SKM-1 (cell line): ENCODE data around the gene PPP1R12B.
A peak's percentile ranks its signal among the peaks of the same experiment; 100 is the strongest.
"Not testable (repeated sequence)": the region's sequence is repeated elsewhere in the genome, so short reads cannot be mapped to it uniquely, and the experiment has no call there.

Experiments
- DNase-seq: peaks from one replicate; lab custom pipeline; 2025; ENCODE audit not compliant: unreplicated experiment; lab: John Stamatoyannopoulos, UW

The PPP1R12B gene

GRCh38 chr1:202438393-202439174, 90.1 kb downstream of the PPP1R12B start:
- DNase-seq = no peak

- no peak for DNase-seq
These were observed 90.8 kb downstream of the PPP1R12B start for GRCh38 chr1:202439308-202439707.

GRCh38 chr1:202448140-202448539, 99.6 kb downstream of the PPP1R12B start:
- DNase-seq = not testable (repeated sequence)

- not testable (repeated sequence) for DNase-seq
These were observed 103.1 kb downstream of the PPP1R12B start for GRCh38 chr1:202451641-202452040.

GRCh38 chr1:202452508-202452907, 104.0 kb downstream of the PPP1R12B start:
- DNase-seq = no peak

- not testable (repeated sequence) for DNase-seq
These were observed 108.1 kb downstream of the PPP1R12B start for GRCh38 chr1:202456372-202457169.

GRCh38 chr1:202458651-202459050, 110.2 kb downstream of the PPP1R12B start:
- DNase-seq = not testable (repeated sequence)

GRCh38 chr1:202459470-202460142, 111.1 kb downstream of the PPP1R12B start:
- not testable (repeated sequence) for DNase-seq

- DNase-seq = not testable (repeated sequence)
These were observed 111.6 kb downstream of the PPP1R12B start for GRCh38 chr1:202460143-202460495.

- no peak for DNase-seq
These were observed 114.0 kb downstream of the PPP1R12B start for GRCh38 chr1:202462342-202463076.

- DNase-seq = not testable (repeated sequence)
These were observed 115.7 kb downstream of the PPP1R12B start for GRCh38 chr1:202464153-202464742.

- not testable (repeated sequence) for DNase-seq
These were observed 117.3 kb downstream of the PPP1R12B start for GRCh38 chr1:202465644-202466270.

GRCh38 chr1:202466339-202466738, 117.8 kb downstream of the PPP1R12B start:
- DNase-seq = not testable (repeated sequence)

GRCh38 chr1:202467381-202467780, 118.9 kb downstream of the PPP1R12B start:
- not testable (repeated sequence) for DNase-seq

- DNase-seq = peak; percentile 28
These were observed 120.2 kb downstream of the PPP1R12B start for GRCh38 chr1:202468695-202469094.

- not testable (repeated sequence) for DNase-seq
These were observed 120.6 kb downstream of the PPP1R12B start for GRCh38 chr1:202469123-202469522.

GRCh38 chr1:202471246-202471645, 122.7 kb downstream of the PPP1R12B start:
- DNase-seq = no peak

- DNase-seq = not testable (repeated sequence)
These were observed 124.0 kb downstream of the PPP1R12B start for GRCh38 chr1:202472347-202473124.
